Measurements from ENCODE around the gene NCOA7.

NCOA7 gene

GRCh38 chr6:125827788-125828320 is 37.1 kb downstream of the NCOA7 start:
- Histone ChIP-seq H3K9ac (ENCODE audit: insufficient read length, low read depth) (no peak overlapping the region), H3K27me3 (ENCODE audit: insufficient read depth, insufficient read length) (no peaks in the 10 kb centered on the region), H3K9me3 (ENCODE audit: insufficient read depth, low read length) (no peaks in the 10 kb centered on the region), H3K4me3 (ENCODE audit: insufficient read length, low read depth) (no peak overlapping the region), H3K36me3 (ENCODE audit: insufficient read depth, insufficient read length, low read length) (no peaks in the 10 kb centered on the region), H3K4me1 (ENCODE audit: insufficient read depth, insufficient read length) (no peaks in the 10 kb centered on the region)
- TF ChIP-seq YY1 (IDR thresholded peaks at IDR 0.05; ENCODE audit: insufficient read depth, insufficient read length) (no peak), ZNF274 (IDR thresholded peaks at IDR 0.05; ENCODE audit: low read depth, low read length) (no peak), SUZ12 (IDR thresholded peaks at IDR 0.05; ENCODE audit: extremely low read depth, insufficient read depth, insufficient read length) (no peak)
- DNase-seq (ENCODE audit: low read depth, low spot score) = no peak

DNA sequence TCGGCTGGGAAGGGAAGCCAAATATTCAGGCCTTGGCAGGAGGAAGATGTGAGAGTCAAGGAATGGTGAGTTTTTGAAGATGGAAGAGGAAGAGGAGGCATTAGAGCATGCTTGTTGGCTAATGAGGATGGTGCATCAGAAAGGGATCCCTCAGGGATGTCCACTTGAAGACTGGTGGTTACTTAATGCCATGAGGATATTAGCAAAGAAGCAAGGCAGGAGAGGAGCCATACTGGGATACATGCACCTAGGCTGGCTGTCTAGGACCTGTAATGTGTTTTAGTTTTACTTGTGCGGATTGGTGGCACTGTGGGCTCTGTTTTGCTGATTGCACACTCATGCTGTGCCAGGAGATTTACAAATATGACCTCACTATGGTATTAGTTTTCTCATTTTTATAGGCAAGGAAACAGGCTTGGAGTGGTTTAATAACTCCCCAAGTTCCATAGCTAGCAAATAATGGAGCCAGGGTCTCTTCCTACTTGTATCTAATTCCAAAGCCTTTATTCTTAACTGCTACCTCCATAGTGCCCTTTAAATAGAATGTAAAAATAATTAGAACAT is 37.8 kb downstream of the NCOA7 start:
- Histone ChIP-seq H3K4me3 (ENCODE audit: insufficient read length, low read depth) (no peak overlapping the region), H3K36me3 (ENCODE audit: insufficient read depth, insufficient read length, low read length) (no peaks in the 10 kb centered on the region), H3K4me1 (ENCODE audit: insufficient read depth, insufficient read length) (no peaks in the 10 kb centered on the region), H3K9ac (ENCODE audit: insufficient read length, low read depth) (no peak overlapping the region), H3K9me3 (ENCODE audit: insufficient read depth, low read length) (no peaks in the 10 kb centered on the region), H3K27me3 (ENCODE audit: insufficient read depth, insufficient read length) (no peaks in the 10 kb centered on the region)
- no peak for DNase-seq (ENCODE audit: low read depth, low spot score)
- TF ChIP-seq YY1 (IDR thresholded peaks at IDR 0.05; ENCODE audit: insufficient read depth, insufficient read length) = no peak

GRCh38 chr6:125829433-125829832 is 38.7 kb downstream of the NCOA7 start:
- no peak overlapping the region for H3K9ac ChIP-seq (ENCODE audit: insufficient read length, low read depth)
- no peaks in the 10 kb centered on the region for H3K36me3 ChIP-seq (ENCODE audit: insufficient read depth, insufficient read length, low read length)
- no peak overlapping the region for H3K4me3 ChIP-seq (ENCODE audit: insufficient read length, low read depth)
- DNase-seq (ENCODE audit: low read depth, low spot score) = no peak
- no peaks in the 10 kb centered on the region for H3K4me1 ChIP-seq (ENCODE audit: insufficient read depth, insufficient read length)
- TF ChIP-seq YY1 (IDR thresholded peaks at IDR 0.05; ENCODE audit: insufficient read depth, insufficient read length) (no peak), ZNF274 (IDR thresholded peaks at IDR 0.05; ENCODE audit: low read depth, low read length) (no peak), SUZ12 (IDR thresholded peaks at IDR 0.05; ENCODE audit: extremely low read depth, insufficient read depth, insufficient read length) (no peak)
- no peaks in the 10 kb centered on the region for H3K27me3 ChIP-seq (ENCODE audit: insufficient read depth, insufficient read length)
- no peaks in the 10 kb centered on the region for H3K9me3 ChIP-seq (ENCODE audit: insufficient read depth, low read length)

DNA sequence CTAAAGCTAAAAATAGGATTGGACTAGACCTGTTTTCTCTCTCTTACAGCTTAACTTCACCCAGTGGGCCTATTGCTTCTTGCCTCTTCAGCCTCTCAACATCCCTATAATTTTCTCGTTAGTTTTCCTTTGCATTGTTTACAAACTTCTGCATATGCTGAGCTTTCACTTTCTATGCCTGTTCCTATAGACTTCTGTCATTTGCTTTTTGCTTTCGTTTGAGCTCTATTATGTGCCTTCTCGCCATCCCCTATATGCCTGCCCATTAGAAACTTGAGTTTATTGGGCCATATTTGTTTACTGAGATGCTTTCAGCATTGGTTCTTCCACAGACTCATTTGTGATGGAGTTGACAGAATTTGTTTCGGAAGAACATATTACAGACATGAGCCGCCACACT is 40.9 kb downstream of the NCOA7 start:
- Histone ChIP-seq H3K9ac (ENCODE audit: insufficient read length, low read depth) (no peak overlapping the region), H3K27me3 (ENCODE audit: insufficient read depth, insufficient read length) (no peaks in the 10 kb centered on the region), H3K4me1 (ENCODE audit: insufficient read depth, insufficient read length) (no peaks in the 10 kb centered on the region), H3K9me3 (ENCODE audit: insufficient read depth, low read length) (no peaks in the 10 kb centered on the region), H3K4me3 (ENCODE audit: insufficient read length, low read depth) (no peak overlapping the region), H3K36me3 (ENCODE audit: insufficient read depth, insufficient read length, low read length) (no peaks in the 10 kb centered on the region)
- TF ChIP-seq SUZ12 (IDR thresholded peaks at IDR 0.05; ENCODE audit: extremely low read depth, insufficient read depth, insufficient read length) (no peak), YY1 (IDR thresholded peaks at IDR 0.05; ENCODE audit: insufficient read depth, insufficient read length) (no peak), ZNF274 (IDR thresholded peaks at IDR 0.05; ENCODE audit: low read depth, low read length) (no peak)
- DNase-seq (ENCODE audit: low read depth, low spot score) = no peak

DNA sequence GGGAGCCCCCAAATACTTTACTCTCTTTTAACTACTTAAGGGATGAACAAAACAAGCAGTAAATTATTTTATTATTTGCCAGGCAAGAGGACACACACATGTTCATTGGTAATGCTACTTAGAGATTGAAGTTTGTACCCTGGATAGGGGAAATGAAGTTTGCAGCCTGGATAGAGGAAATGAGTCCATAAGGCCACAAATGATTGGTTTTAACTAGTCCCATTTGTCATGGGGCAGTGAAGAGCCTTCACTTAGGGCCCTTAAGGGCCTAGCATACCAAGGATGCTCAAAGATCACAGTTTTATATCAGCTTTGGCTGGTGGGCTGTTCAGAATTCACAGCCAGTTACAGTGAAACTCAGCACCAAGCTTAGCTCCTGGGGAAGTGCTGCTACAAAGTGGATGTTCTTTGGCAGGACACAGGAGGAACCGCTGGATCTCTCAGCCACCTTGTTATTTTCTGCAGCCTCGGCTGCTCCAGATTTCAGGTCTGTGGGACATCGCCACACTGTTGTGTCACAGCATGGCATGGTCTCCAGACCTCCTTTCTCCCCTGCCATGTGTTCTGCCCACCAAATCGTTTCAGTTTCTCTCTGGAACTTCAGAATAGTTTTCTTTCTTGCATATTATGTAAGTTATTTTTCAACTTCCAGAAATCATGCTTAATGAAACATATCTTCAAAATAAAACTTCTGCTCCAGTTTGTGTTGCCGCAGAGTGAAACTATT is 41.8 kb downstream of the NCOA7 start:
- Histone ChIP-seq H3K36me3 (ENCODE audit: insufficient read depth, insufficient read length, low read length) (no peaks in the 10 kb centered on the region), H3K9me3 (ENCODE audit: insufficient read depth, low read length) (no peaks in the 10 kb centered on the region), H3K27me3 (ENCODE audit: insufficient read depth, insufficient read length) (no peaks in the 10 kb centered on the region), H3K4me3 (ENCODE audit: insufficient read length, low read depth) (no peak overlapping the region), H3K4me1 (ENCODE audit: insufficient read depth, insufficient read length) (no peaks in the 10 kb centered on the region), H3K9ac (ENCODE audit: insufficient read length, low read depth) (no peak overlapping the region)
- TF ChIP-seq SUZ12 (IDR thresholded peaks at IDR 0.05; ENCODE audit: extremely low read depth, insufficient read depth, insufficient read length) (no peak), YY1 (IDR thresholded peaks at IDR 0.05; ENCODE audit: insufficient read depth, insufficient read length) (no peak), ZNF274 (IDR thresholded peaks at IDR 0.05; ENCODE audit: low read depth, low read length) (no peak)
- DNase-seq (ENCODE audit: low read depth, low spot score) = no peak

GRCh38 chr6:125834348-125834747 is 43.6 kb downstream of the NCOA7 start:
- Histone ChIP-seq H3K4me1 (ENCODE audit: insufficient read depth, insufficient read length) (no peaks in the 10 kb centered on the region), H3K9me3 (ENCODE audit: insufficient read depth, low read length) (no peaks in the 10 kb centered on the region), H3K27me3 (ENCODE audit: insufficient read depth, insufficient read length) (no peaks in the 10 kb centered on the region), H3K36me3 (ENCODE audit: insufficient read depth, insufficient read length, low read length) (no peaks in the 10 kb centered on the region), H3K4me3 (ENCODE audit: insufficient read length, low read depth) (no peak overlapping the region), H3K9ac (ENCODE audit: insufficient read length, low read depth) (no peak overlapping the region)
- no peak for DNase-seq (ENCODE audit: low read depth, low spot score)
- no peak for TF ChIP-seq YY1 (IDR thresholded peaks at IDR 0.05; ENCODE audit: insufficient read depth, insufficient read length)

DNA sequence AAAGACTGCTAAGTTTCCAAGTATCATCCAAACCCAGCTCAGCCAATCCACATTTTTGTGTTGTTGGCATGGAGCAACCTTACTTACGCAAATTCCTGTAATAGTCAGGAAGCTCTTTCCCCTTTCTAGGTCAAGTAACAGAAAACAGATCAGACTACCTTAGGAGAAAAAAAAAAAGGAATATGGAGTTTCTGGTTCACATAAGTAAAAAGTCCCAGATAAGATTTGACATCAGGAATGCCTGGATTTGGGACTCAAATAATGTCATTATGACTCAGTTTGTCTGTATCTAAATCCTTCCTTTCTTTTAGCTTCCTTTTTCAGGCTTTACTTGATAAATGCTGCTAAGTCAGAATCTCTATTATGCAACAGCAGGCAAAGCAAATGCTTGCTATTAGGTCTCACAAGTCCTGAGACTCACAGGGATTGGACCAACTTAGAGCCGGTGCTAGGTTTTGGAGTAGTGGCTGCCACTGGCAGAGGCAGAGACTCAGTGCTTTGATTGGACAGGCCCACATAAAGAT is 44.5 kb downstream of the NCOA7 start:
- H3K4me1 ChIP-seq (ENCODE audit: insufficient read depth, insufficient read length) = no peaks in the 10 kb centered on the region
- no peak for TF ChIP-seq YY1 (IDR thresholded peaks at IDR 0.05; ENCODE audit: insufficient read depth, insufficient read length)
- no peak for TF ChIP-seq SUZ12 (IDR thresholded peaks at IDR 0.05; ENCODE audit: extremely low read depth, insufficient read depth, insufficient read length)
- TF ChIP-seq ZNF274 (IDR thresholded peaks at IDR 0.05; ENCODE audit: low read depth, low read length) = no peak
- no peak overlapping the region for H3K9ac ChIP-seq (ENCODE audit: insufficient read length, low read depth)
- no peaks in the 10 kb centered on the region for H3K36me3 ChIP-seq (ENCODE audit: insufficient read depth, insufficient read length, low read length)
- no peak overlapping the region for H3K4me3 ChIP-seq (ENCODE audit: insufficient read length, low read depth)
- no peaks in the 10 kb centered on the region for H3K27me3 ChIP-seq (ENCODE audit: insufficient read depth, insufficient read length)
- DNase-seq (ENCODE audit: low read depth, low spot score) = no peak
- no peaks in the 10 kb centered on the region for H3K9me3 ChIP-seq (ENCODE audit: insufficient read depth, low read length)
